Liver (tissue), 9 donors: ENCODE measurements around the gene HOXA1. TPM values are rescaled to one million over a fixed set of nuclear protein-coding genes. Genes with fewer than 3 reads are reported as not detected.

Source experiments
- DNase-seq: peaks from one replicate; pipeline ENCODE4 v3.0.0-alpha.2; 2017; ENCODE audit warnings: low spot score
- H3K27ac ChIP-seq, 2 donors: one replicate each; pipeline ENCODE4 v1.7.0; 2013; ENCODE audit warnings: inconsistent platforms in 2 of 2, low read length in 2 of 2, control low read depth in 1 of 2, low read depth in 1 of 2, mild to moderate bottlenecking in 1 of 2
- H3K27me3 ChIP-seq, 4 donors: one replicate each; pipeline versions ENCODE4 v1.6.1 to v1.7.0; 2013; ENCODE audit warnings: low read length in 3 of 4, inconsistent platforms in 1 of 4, mild to moderate bottlenecking in 1 of 4, moderate library complexity in 1 of 4; ENCODE audit not compliant: control insufficient read depth in 4 of 4, insufficient read depth in 4 of 4
- H3K36me3 ChIP-seq, 4 donors: one replicate each; pipeline versions ENCODE4 v1.6.1 to v1.7.0; 2013; ENCODE audit warnings: low read length in 3 of 4, mild to moderate bottlenecking in 3 of 4, low read depth in 1 of 4, moderate library complexity in 1 of 4; ENCODE audit not compliant: control insufficient read depth in 4 of 4, insufficient read depth in 3 of 4
- H3K4me1 ChIP-seq, 4 donors: one replicate each; pipeline versions ENCODE4 v1.6.1 to v1.7.0; 2013; ENCODE audit warnings: low read length in 3 of 4, mild to moderate bottlenecking in 3 of 4, moderate library complexity in 1 of 4; ENCODE audit not compliant: control insufficient read depth in 4 of 4, insufficient read depth in 4 of 4
- H3K4me3 ChIP-seq, 3 donors: one replicate each; pipeline versions ENCODE4 v1.6.1 to v1.7.0; 2013; ENCODE audit warnings: low read length in 3 of 3, control low read depth in 1 of 3, low read depth in 1 of 3, mild to moderate bottlenecking in 1 of 3
- H3K9ac ChIP-seq, 2 donors: one replicate each; pipeline ENCODE4 v1.7.0; 2013; ENCODE audit warnings: low read length in 2 of 2, mild to moderate bottlenecking in 2 of 2, moderate library complexity in 2 of 2, control low read depth in 1 of 2, low read depth in 1 of 2
- H3K9me3 ChIP-seq, 4 donors: one replicate each; pipeline versions ENCODE4 v1.6.1 to v1.7.0; 2013; ENCODE audit warnings: low read length in 3 of 4; ENCODE audit not compliant: control insufficient read depth in 4 of 4
- EGR1 ChIP-seq, 2 donors: IDR thresholded peaks; 2 replicates each; pipeline ENCODE4 v1.6.1; 2016 to 2018; ENCODE audit warnings: antibody characterized with exemption in 2 of 2, low read depth in 2 of 2
- FOXA1 ChIP-seq: IDR thresholded peaks from 2 replicates; pipeline ENCODE4 v1.6.1; 2016; ENCODE audit warnings: antibody characterized with exemption
- GABPA ChIP-seq, 2 donors: IDR thresholded peaks in 1 of 2; conservative IDR thresholded peaks in 1 of 2; 2 replicates each; pipeline ENCODE4 v1.6.1; 2016; ENCODE audit warnings: antibody characterized with exemption in 2 of 2, mild to moderate bottlenecking in 1 of 2, moderate library complexity in 1 of 2
- HNF4G ChIP-seq: IDR thresholded peaks from 2 replicates; pipeline ENCODE4 v1.6.1; 2016; ENCODE audit warnings: antibody characterized with exemption
- JUND ChIP-seq, 2 donors: IDR thresholded peaks; 2 replicates each; pipeline ENCODE4 v1.6.1; 2016; ENCODE audit warnings: antibody characterized with exemption in 2 of 2
- NR2F2 ChIP-seq: IDR thresholded peaks from 2 replicates; pipeline ENCODE4 v1.6.1; 2016; ENCODE audit warnings: antibody characterized with exemption
- RAD21 ChIP-seq, 2 donors: IDR thresholded peaks; 2 replicates each; pipeline ENCODE4 v1.6.1; 2016; ENCODE audit warnings: antibody characterized with exemption in 2 of 2, mild to moderate bottlenecking in 2 of 2
- REST ChIP-seq: IDR thresholded peaks from 2 replicates; pipeline ENCODE4 v1.6.1; 2016; ENCODE audit warnings: antibody characterized with exemption, mild to moderate bottlenecking
- RXRA ChIP-seq, 2 donors: IDR thresholded peaks; 2 replicates each; pipeline ENCODE4 v1.6.1; 2017 to 2018; ENCODE audit warnings: antibody characterized with exemption in 2 of 2, mild to moderate bottlenecking in 1 of 2
- SP1 ChIP-seq: IDR thresholded peaks from 2 replicates; pipeline ENCODE4 v1.6.1; 2018; ENCODE audit warnings: antibody characterized with exemption, mild to moderate bottlenecking
- TAF1 ChIP-seq: conservative IDR thresholded peaks from 2 replicates; pipeline ENCODE4 v1.6.1; 2016; ENCODE audit warnings: antibody characterized with exemption, mild to moderate bottlenecking
- WGBS: extraction: QIAGEN DNeasy Blood & Tissue Kit; methylation state at CpG from one replicate; pipeline ENCODE4 v1.1.7; 2013; 5-methylcytosine and 5-hydroxymethylcytosine counted together
- polyA plus RNA-seq, 2 donors: library from polyadenylated mRNA; stranded (reverse) in 1 of 2; unstranded in 1 of 2; fragments of 200-250 nt in 1 of 2; fragments of >200 nt in 1 of 2; fragmentation: Nextera tagmentation in 1 of 2; extraction: Ambion mirVana in 1 of 2; gene quantifications; one replicate each; pipeline versions ENCODE4 v1.2.1 to v1.2.3, GENCODE V29; 2013 to 2015
- total RNA-seq, 2 donors: library from RNA; depleted of rRNA; stranded (reverse); fragments of >200 nt; gene quantifications; one replicate each; pipeline ENCODE4 v1.2.3, GENCODE V29; 2014
- TF ChIP-seq, protein P1 (sequence below): IDR thresholded peaks from 2 replicates; pipeline ENCODE4 v1.6.1; 2016; ENCODE audit warnings: antibody characterized with exemption
- TF ChIP-seq, protein P2 (sequence below): fragments of 150-350 bp; IDR thresholded peaks from 2 replicates; pipeline ENCODE4 v1.5.1; 2017; ENCODE audit warnings: improper control_type of control experiment, low read depth, low read length; ENCODE audit not compliant: missing input control
- TF ChIP-seq, protein P3 (sequence below): IDR thresholded peaks from 2 replicates; pipeline ENCODE4 v1.6.1; 2016; ENCODE audit warnings: antibody characterized with exemption
- TF ChIP-seq, protein P4 (sequence below): IDR thresholded peaks from 2 replicates; pipeline ENCODE4 v1.6.1; 2016; ENCODE audit warnings: antibody characterized with exemption
- donor health status: healthy.
- donor health status: healthy.
- donor health status: healthy.
- donor health status: healthy.
- donor health status: healthy.

HOXA1 gene
- total and polyA plus RNA-seq, 4 donors, result 0.08 to 0.28 (median 0.21) TPM

DNA sequence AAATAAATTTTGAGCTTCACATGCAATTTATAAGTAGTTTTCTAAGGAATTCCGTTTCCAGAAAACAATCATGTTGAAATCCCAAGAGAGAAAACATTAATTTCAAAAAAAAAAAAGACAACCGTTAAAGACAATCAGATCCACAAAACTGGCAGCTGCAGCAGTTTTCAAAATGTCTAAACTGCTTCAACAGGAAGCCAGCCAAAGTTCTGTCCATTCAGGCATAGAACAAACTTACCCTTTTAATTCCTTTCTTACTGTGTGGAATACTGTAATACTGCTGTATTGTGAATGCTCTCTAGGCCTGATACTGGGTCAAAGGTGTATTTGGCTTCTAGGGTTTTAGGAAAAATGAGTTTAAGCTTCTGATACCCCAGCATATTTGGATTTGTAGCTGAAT is 31.6 kb downstream of the HOXA1 start:
- 43% methylated on average over 2 of the region's 2 CpGs for WGBS
- Histone ChIP-seq H3K36me3 (no peaks in the 10 kb centered on the region), H3K9ac (no peak overlapping the region), H3K27ac (no peak overlapping the region), H3K9me3 (no peaks in the 10 kb centered on the region), H3K4me3 (no peak overlapping the region), H3K27me3 (no peaks in the 10 kb centered on the region), H3K4me1 (no peaks in the 10 kb centered on the region)
- no peak for DNase-seq
- TF ChIP-seq REST (no peak), TAF1 (no peak), NR2F2 (no peak), RXRA (IDR thresholded peaks at IDR 0.05) (no peak), FOXA1 (no peak)
- TF ChIP-seq, protein P1, sequence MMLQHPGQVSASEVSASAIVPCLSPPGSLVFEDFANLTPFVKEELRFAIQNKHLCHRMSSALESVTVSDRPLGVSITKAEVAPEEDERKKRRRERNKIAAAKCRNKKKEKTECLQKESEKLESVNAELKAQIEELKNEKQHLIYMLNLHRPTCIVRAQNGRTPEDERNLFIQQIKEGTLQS, result no peak

GRCh38 chr7:27062946-27063345 is 32.9 kb downstream of the HOXA1 start:
- DNase-seq, result no peak
- no peaks in the 10 kb centered on the region for H3K36me3 ChIP-seq
- H3K27me3 ChIP-seq, result no peaks in the 10 kb centered on the region
- TF ChIP-seq, protein P1, result no peak
- TF ChIP-seq HNF4G (no peak), GABPA (IDR thresholded peaks at IDR 0.05 in 1 of 2, conservative IDR thresholded peaks at IDR 0.05 in 1 of 2) (no peak), REST (no peak), EGR1 (IDR thresholded peaks at IDR 0.05; ENCODE audit: low read depth in 2 of 2) (no peak), NR2F2 (no peak), RXRA (IDR thresholded peaks at IDR 0.05) (no peak)
- no peak overlapping the region for H3K9ac ChIP-seq
- H3K4me1 ChIP-seq, result no peaks in the 10 kb centered on the region
- 90% methylated on average over 4 of the region's 4 CpGs for WGBS
- no peak overlapping the region for H3K27ac ChIP-seq
- no peaks in the 10 kb centered on the region for H3K9me3 ChIP-seq
- H3K4me3 ChIP-seq, result no peak overlapping the region

GRCh38 chr7:27053153-27053552 is 42.6 kb downstream of the HOXA1 start:
- WGBS, result 46% methylated on average over 3 of the region's 3 CpGs
- TF ChIP-seq, protein P2, sequence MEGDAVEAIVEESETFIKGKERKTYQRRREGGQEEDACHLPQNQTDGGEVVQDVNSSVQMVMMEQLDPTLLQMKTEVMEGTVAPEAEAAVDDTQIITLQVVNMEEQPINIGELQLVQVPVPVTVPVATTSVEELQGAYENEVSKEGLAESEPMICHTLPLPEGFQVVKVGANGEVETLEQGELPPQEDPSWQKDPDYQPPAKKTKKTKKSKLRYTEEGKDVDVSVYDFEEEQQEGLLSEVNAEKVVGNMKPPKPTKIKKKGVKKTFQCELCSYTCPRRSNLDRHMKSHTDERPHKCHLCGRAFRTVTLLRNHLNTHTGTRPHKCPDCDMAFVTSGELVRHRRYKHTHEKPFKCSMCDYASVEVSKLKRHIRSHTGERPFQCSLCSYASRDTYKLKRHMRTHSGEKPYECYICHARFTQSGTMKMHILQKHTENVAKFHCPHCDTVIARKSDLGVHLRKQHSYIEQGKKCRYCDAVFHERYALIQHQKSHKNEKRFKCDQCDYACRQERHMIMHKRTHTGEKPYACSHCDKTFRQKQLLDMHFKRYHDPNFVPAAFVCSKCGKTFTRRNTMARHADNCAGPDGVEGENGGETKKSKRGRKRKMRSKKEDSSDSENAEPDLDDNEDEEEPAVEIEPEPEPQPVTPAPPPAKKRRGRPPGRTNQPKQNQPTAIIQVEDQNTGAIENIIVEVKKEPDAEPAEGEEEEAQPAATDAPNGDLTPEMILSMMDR, result no peak
- TF ChIP-seq, protein P3, sequence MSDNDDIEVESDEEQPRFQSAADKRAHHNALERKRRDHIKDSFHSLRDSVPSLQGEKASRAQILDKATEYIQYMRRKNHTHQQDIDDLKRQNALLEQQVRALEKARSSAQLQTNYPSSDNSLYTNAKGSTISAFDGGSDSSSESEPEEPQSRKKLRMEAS, result no peak
- TF ChIP-seq, protein P4, sequence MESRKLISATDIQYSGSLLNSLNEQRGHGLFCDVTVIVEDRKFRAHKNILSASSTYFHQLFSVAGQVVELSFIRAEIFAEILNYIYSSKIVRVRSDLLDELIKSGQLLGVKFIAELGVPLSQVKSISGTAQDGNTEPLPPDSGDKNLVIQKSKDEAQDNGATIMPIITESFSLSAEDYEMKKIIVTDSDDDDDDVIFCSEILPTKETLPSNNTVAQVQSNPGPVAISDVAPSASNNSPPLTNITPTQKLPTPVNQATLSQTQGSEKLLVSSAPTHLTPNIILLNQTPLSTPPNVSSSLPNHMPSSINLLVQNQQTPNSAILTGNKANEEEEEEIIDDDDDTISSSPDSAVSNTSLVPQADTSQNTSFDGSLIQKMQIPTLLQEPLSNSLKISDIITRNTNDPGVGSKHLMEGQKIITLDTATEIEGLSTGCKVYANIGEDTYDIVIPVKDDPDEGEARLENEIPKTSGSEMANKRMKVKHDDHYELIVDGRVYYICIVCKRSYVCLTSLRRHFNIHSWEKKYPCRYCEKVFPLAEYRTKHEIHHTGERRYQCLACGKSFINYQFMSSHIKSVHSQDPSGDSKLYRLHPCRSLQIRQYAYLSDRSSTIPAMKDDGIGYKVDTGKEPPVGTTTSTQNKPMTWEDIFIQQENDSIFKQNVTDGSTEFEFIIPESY, result no peak
- TF ChIP-seq TAF1 (no peak), EGR1 (IDR thresholded peaks at IDR 0.05; ENCODE audit: low read depth in 2 of 2) (no peak), NR2F2 (no peak), SP1 (no peak), RAD21 (IDR thresholded peaks at IDR 0.05) (no peak), JUND (IDR thresholded peaks at IDR 0.05) (no peak)
- TF ChIP-seq, protein P1, result no peak
- no peaks in the 10 kb centered on the region for H3K9me3 ChIP-seq
- DNase-seq, result no peak
- H3K4me3 ChIP-seq, result no peak overlapping the region
- no peaks in the 10 kb centered on the region for H3K36me3 ChIP-seq
- no peak overlapping the region for H3K9ac ChIP-seq
- H3K27me3 ChIP-seq, result peaks cover 0 to 4% (median 0%) of the 10 kb centered on the region in 4 donors
- no peaks in the 10 kb centered on the region for H3K4me1 ChIP-seq
- no peak overlapping the region for H3K27ac ChIP-seq
